ENCODE data around the gene CCDC150. TPM values are rescaled to one million over a fixed set of nuclear protein-coding genes. Genes with fewer than 3 reads are reported as not detected.

CCDC150 gene
- total and polyA plus RNA-seq, 12 donors: 0.12 to 3.8 (median 1.9) TPM

- H3K36me3 ChIP-seq: no peaks in the 10 kb centered on the region
- peaks cover 0 to 58% (median 4%) of the 10 kb centered on the region in 7 donors for H3K27me3 ChIP-seq
- 0 to 1% methylated on average over 48 of the region's 48 CpGs for WGBS, 2 donors
- intact Hi-C loops (cut with DNase I): loop anchor here in 4 of 10 donors (5.0 to 10.0 kb wide), 4 partner anchors 118 to 298 kb away; no protein-coding TSS in a partner anchor
- no peaks in the 10 kb centered on the region for H3K9me3 ChIP-seq
- peaks cover 0 to 18% (median 6%) of the 10 kb centered on the region in 9 donors for H3K4me1 ChIP-seq
- H3K4me3 ChIP-seq: peak overlapping the region; percentile 47 to 79 (median 71)
- H3K27ac ChIP-seq: peak overlapping the region; percentile 26 to 93 (median 84)
- TF ChIP-seq CTCF (IDR thresholded peaks at IDR 0.05): no peak
- ATAC-seq: peak in 7 of 8 donors; percentile 9 to 52 (median 34)
- peak; percentile 14 to 21 for DNase-seq
These were observed 47.1 kb upstream of the CCDC150 start for GRCh38 chr2:196592331-196592910.

GRCh38 chr2:196592911-196593881, 46.3 kb upstream of the CCDC150 start, which contains the start of gene HECW2:
Gene HECW2, minus strand, starts transcription at chr2:196593554.
- Histone ChIP-seq H3K27me3 (peaks cover 0 to 58% (median 4%) of the 10 kb centered on the region in 7 donors), H3K27ac (peak within 1 kb of the TSS; percentile 58 to 93 (median 84)), H3K4me1 (peaks cover 0 to 18% (median 6%) of the 10 kb centered on the region in 9 donors), H3K36me3 (no peaks in the 10 kb centered on the region), H3K4me3 (peak within 1 kb of the TSS; percentile 47 to 79 (median 71)), H3K9me3 (no peaks in the 10 kb centered on the region)
- intact Hi-C loops (cut with DNase I): loop anchor here in 4 of 10 donors (5.0 to 10.0 kb wide), 4 partner anchors 118 to 298 kb away; no protein-coding TSS in a partner anchor
- ATAC-seq (peak; percentile 67 to 89 (median 78)), DNase-seq (peak; percentile 35 to 44)
- peak in 4 of 9 donors; percentile 16 to 43 (median 30) for TF ChIP-seq CTCF (IDR thresholded peaks at IDR 0.05)
- 1% methylated on average over 115 to 125 of the region's 125 CpGs for WGBS, 2 donors

GRCh38 chr2:196594158-196594557, 45.4 kb upstream of the CCDC150 start:
- TF ChIP-seq CTCF (IDR thresholded peaks at IDR 0.05): no peak
- intact Hi-C loops (cut with DNase I): loop anchor here in 4 of 10 donors (5.0 to 10.0 kb wide), 4 partner anchors 119 to 299 kb away; no protein-coding TSS in a partner anchor
- Histone ChIP-seq H3K36me3 (no peaks in the 10 kb centered on the region), H3K9me3 (no peaks in the 10 kb centered on the region), H3K27me3 (peaks cover 0 to 55% (median 4%) of the 10 kb centered on the region in 7 donors), H3K4me3 (peak overlapping the region in 5 of 10 donors; percentile 65 to 79 (median 71)), H3K4me1 (peaks cover 0 to 18% (median 6%) of the 10 kb centered on the region in 9 donors), H3K27ac (no peak overlapping the region)
- DNase-seq (no peak), ATAC-seq (no peak)
- 86 to 89% methylated on average over 6 of the region's 6 CpGs for WGBS, 2 donors

DNA sequence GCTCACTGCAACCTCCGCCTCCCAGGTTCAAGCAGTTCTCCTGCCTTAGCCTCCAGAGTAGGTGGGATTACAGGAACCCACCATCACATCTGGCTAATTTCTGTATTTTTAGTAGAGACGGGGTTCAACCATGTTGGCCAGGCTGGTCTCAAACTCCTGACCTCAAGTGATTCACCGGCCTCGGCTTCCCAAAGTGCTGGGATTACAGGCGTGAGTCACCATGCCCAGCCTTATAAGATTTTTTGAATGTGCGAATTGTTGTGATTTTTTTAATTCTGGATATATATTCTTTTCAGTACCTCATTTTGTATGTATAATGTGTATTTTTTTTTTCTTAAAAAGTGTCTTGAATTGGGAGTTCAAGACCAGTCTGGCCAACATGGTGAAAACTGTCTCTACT, 42.0 kb upstream of the CCDC150 start:
- peaks cover 0 to 32% (median 0%) of the 10 kb centered on the region in 7 donors for H3K27me3 ChIP-seq
- intact Hi-C loops (cut with DNase I): loop anchor here in 3 of 10 donors (10.0 kb wide), 3 partner anchors 123 to 303 kb away; no protein-coding TSS in a partner anchor
- H3K4me1 ChIP-seq: peaks cover 0 to 17% (median 6%) of the 10 kb centered on the region in 9 donors
- H3K27ac ChIP-seq: no peak overlapping the region
- no peaks in the 10 kb centered on the region for H3K36me3 ChIP-seq
- DNase-seq: no peak
- ATAC-seq: no peak
- H3K9me3 ChIP-seq: no peaks in the 10 kb centered on the region
- WGBS, 2 donors: 94 to 96% methylated on average over 6 of the region's 6 CpGs
- H3K4me3 ChIP-seq: no peak overlapping the region
- no peak for TF ChIP-seq CTCF (IDR thresholded peaks at IDR 0.05)

All from heart right ventricle (tissue), 16 donors.